ENCODE measurements around the gene DEGS2. TPM values are rescaled to one million over a fixed set of nuclear protein-coding genes. Genes with fewer than 3 reads are reported as not detected.
A peak's percentile ranks its signal among the peaks of the same experiment; 100 is the strongest.

Gene DEGS2
- total RNA-seq, 4 donors from 2014 or later = 0.88 to 26.6 (median 1.5) TPM

DNA sequence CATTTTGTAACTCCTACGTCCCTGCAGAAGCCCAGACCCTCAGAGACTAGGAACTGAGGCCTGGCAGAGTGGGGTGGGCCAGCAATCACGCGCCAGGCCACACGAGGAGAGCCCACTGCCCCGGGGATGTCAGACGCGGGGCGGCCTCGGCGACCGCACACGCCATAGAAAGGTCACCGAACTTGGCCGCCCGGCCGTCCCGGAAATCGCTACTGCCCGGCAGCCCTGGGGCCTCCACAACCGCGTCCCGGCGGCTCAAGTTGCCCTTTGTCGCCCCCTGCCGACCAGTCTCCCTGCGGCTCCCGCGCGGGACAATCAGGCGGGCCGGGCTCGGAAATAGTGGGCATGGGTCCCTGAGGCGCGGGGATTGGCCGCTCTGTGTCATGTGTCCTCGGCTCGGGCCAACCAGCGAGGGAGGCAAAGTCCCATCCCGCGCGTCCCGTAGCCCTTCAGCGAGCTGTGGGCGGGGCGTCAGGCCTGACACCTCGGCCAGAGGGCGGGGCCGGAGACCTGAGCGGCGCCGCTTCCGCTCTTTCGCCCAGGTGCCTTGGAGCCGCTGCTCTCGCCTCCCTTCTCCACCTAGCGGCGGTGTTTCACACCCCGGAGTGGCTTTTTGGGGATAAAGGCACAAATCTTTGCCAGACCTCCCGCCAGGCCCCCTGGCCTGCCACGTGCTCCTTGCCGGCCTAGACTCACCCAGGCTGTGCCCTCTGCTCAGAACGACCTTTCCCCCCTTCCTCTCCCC is 33.4 kb upstream of the DEGS2 start:
- peak; percentile 98 to 99 for DNase-seq

DNA sequence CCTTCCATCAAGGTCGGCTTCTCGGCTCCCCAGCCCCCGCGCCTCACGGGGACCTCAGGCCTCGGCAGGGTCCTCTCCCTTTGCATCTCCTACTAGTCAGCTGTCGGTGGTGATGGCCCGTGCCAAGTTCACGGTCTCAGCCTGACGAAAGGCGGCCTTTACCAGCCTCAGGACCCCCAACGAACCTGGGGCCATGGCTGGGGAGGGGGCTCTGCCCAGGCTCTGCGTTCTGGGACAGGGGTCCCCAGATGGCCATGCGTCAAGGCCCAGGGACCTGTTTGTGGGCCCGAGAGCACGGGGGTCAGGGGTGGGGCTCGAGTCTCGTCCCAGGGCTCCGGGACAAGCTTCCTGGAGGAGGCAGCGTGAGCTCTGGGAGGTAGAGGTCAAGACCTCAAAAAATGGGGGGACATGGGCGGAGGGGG is 32.8 kb upstream of the DEGS2 start:
- TF ChIP-seq POLR2A (IDR thresholded peaks at IDR 0.05) (no peak), CTCF (IDR thresholded peaks at IDR 0.05) (no peak)
- peak overlapping the region; percentile 82 to 90 for H3K27ac ChIP-seq
- peak overlapping the region; percentile 34 to 36 for H3K4me3 ChIP-seq
- no peaks in the 10 kb centered on the region for H3K27me3 ChIP-seq
- no peaks in the 10 kb centered on the region for H3K4me1 ChIP-seq
- peak; percentile 44 to 45 for DNase-seq
- H3K36me3 ChIP-seq = no peaks in the 10 kb centered on the region
- intact Hi-C loops (cut with DNase I; ENCODE audit: low total_unique reads) = no loop called here
- no peaks in the 10 kb centered on the region for H3K9me3 ChIP-seq

More for the DNA sequence above, 33.4 kb upstream of the DEGS2 start:
- Histone ChIP-seq H3K9me3 (no peaks in the 10 kb centered on the region), H3K4me3 (peak overlapping the region; percentile 34 to 39), H3K4me1 (no peaks in the 10 kb centered on the region), H3K27ac (peak overlapping the region; percentile 82 to 90), H3K27me3 (no peaks in the 10 kb centered on the region), H3K36me3 (no peaks in the 10 kb centered on the region)
- intact Hi-C loops (cut with DNase I; ENCODE audit: low total_unique reads) = no loop called here
- TF ChIP-seq POLR2A (IDR thresholded peaks at IDR 0.05) (peak in 1 of 2 donors; percentile 60), CTCF (IDR thresholded peaks at IDR 0.05) (peak; percentile 80 to 98 (median 96))

GRCh38 chr14:100191584-100192249 is 32.3 kb upstream of the DEGS2 start:
- H3K36me3 ChIP-seq = no peaks in the 10 kb centered on the region
- TF ChIP-seq CTCF (IDR thresholded peaks at IDR 0.05) = no peak
- no peak for TF ChIP-seq POLR2A (IDR thresholded peaks at IDR 0.05)
- peak overlapping the region in 1 of 2 donors; percentile 36 for H3K4me3 ChIP-seq
- H3K27me3 ChIP-seq = no peaks in the 10 kb centered on the region
- H3K9me3 ChIP-seq = no peaks in the 10 kb centered on the region
- no peaks in the 10 kb centered on the region for H3K4me1 ChIP-seq
- intact Hi-C loops (cut with DNase I; ENCODE audit: low total_unique reads) = no loop called here
- peak overlapping the region; percentile 82 to 90 for H3K27ac ChIP-seq
- peak in 1 of 2 donors; percentile 37 for DNase-seq

GRCh38 chr14:100190126-100190525 is 30.7 kb upstream of the DEGS2 start:
- Histone ChIP-seq H3K27ac (no peak overlapping the region), H3K36me3 (no peaks in the 10 kb centered on the region), H3K4me3 (no peak overlapping the region), H3K9me3 (no peaks in the 10 kb centered on the region), H3K4me1 (no peaks in the 10 kb centered on the region), H3K27me3 (no peaks in the 10 kb centered on the region)
- intact Hi-C loops (cut with DNase I; ENCODE audit: low total_unique reads) = no loop called here
- TF ChIP-seq POLR2A (IDR thresholded peaks at IDR 0.05) = no peak
- TF ChIP-seq CTCF (IDR thresholded peaks at IDR 0.05) = no peak
- DNase-seq = no peak

DNA sequence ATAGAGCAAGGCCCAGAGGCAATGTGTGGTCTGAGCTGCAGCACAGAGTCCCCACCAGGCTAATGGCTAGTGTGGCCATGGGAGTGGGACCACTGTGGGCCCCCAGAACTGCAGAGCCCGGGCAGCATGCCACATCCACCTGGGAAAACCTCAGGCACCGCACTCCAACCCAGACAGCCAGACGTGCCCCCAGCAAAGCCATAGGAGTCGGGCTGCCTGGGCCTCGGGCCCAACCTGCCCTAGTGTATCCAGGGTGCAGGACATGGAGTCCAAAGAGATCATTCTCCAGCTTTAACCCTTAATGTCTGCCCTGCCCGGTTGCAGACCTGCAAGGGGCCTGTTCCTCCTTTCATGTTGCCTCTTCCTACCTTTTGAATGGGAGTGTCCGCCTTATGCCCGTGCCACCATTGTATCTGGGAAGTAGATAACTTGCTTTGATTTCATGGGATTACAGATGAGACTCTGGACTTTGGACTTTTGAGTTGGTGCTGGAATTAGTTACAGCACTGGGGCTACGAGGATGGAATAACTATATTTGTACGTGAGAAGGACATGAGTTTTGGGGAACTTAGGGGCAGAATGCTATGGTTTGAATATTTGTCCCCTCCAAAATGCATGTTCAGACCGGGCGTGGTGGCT is 29.1 kb upstream of the DEGS2 start:
- intact Hi-C loops (cut with DNase I; ENCODE audit: low total_unique reads) = no loop called here
- no peaks in the 10 kb centered on the region for H3K9me3 ChIP-seq

More for the DNA sequence above, 29.1 kb upstream of the DEGS2 start:
- Histone ChIP-seq H3K4me3 (no peak overlapping the region), H3K27ac (no peak overlapping the region), H3K36me3 (no peaks in the 10 kb centered on the region), H3K27me3 (no peaks in the 10 kb centered on the region), H3K4me1 (no peaks in the 10 kb centered on the region)
- TF ChIP-seq CTCF (IDR thresholded peaks at IDR 0.05) (no peak), POLR2A (IDR thresholded peaks at IDR 0.05) (no peak)
- no peak for DNase-seq
